Lung (tissue), 12 donors: ENCODE measurements around the gene SLC25A13. TPM values are rescaled to one million over a fixed set of nuclear protein-coding genes. Genes with fewer than 3 reads are reported as not detected.

Experiments
- ATAC-seq: fragments of 200-7000 bp; cut with Tn5 transposase; one replicate; pipeline ENCODE4 v1.9.1; 2020; ENCODE audit warnings: moderate number of reproducible peaks; ENCODE audit not compliant: insufficient read depth, low FRiP score
- DNase-seq, 3 donors: peaks; one replicate each; pipeline ENCODE4 v3.0.0-alpha.2; 2013 to 2017
- H3K27ac ChIP-seq, 2 donors: one replicate each; pipeline ENCODE4 v1.5.1; 2013; ENCODE audit warnings: mild to moderate bottlenecking in 2 of 2, moderate library complexity in 2 of 2, control low read depth in 1 of 2, inconsistent platforms in 1 of 2, low read depth in 1 of 2, low read length in 1 of 2
- H3K27me3 ChIP-seq, 3 donors: one replicate each; pipeline ENCODE4 v1.5.1; 2013; ENCODE audit warnings: low read length in 2 of 3; ENCODE audit not compliant: control insufficient read depth in 3 of 3, insufficient read depth in 3 of 3
- H3K36me3 ChIP-seq, 4 donors: one replicate each; pipeline ENCODE4 v1.5.1; 2013; ENCODE audit warnings: low read length in 4 of 4, mild to moderate bottlenecking in 1 of 4, moderate library complexity in 1 of 4; ENCODE audit not compliant: control insufficient read depth in 4 of 4, insufficient read depth in 4 of 4
- H3K4me1 ChIP-seq, 5 donors: one replicate each; pipeline ENCODE4 v1.5.1; 2013; ENCODE audit warnings: low read length in 5 of 5, mild to moderate bottlenecking in 2 of 5, moderate library complexity in 1 of 5; ENCODE audit not compliant: control insufficient read depth in 5 of 5, insufficient read depth in 5 of 5
- H3K4me3 ChIP-seq: one replicate; pipeline ENCODE4 v1.5.1; 2013; ENCODE audit warnings: mild to moderate bottlenecking, control low read depth, moderate library complexity
- H3K9ac ChIP-seq, 2 donors: one replicate each; pipeline ENCODE4 v1.5.1; 2013; ENCODE audit warnings: low read length in 2 of 2, control low read depth in 1 of 2; ENCODE audit not compliant: insufficient read depth in 1 of 2
- H3K9me3 ChIP-seq, 4 donors: one replicate each; pipeline ENCODE4 v1.5.1; 2013; ENCODE audit warnings: low read length in 3 of 4, mild to moderate bottlenecking in 1 of 4, moderate library complexity in 1 of 4; ENCODE audit not compliant: control insufficient read depth in 4 of 4, insufficient read depth in 3 of 4
- WGBS, 2 donors: extraction: QIAGEN DNeasy Blood & Tissue Kit; methylation state at CpG; one replicate each; pipeline ENCODE4 v1.1.7; 2013; 5-methylcytosine and 5-hydroxymethylcytosine counted together
- polyA plus RNA-seq, 2 donors: library from polyadenylated mRNA; stranded (reverse); fragments of 200-250 nt; gene quantifications; one replicate each; pipeline ENCODE4 v1.2.1, GENCODE V29; 2013
- total RNA-seq, 2 donors: library from RNA; depleted of rRNA in 1 of 2; stranded (reverse); fragments of >200 nt in 1 of 2; gene quantifications; one replicate each; pipeline ENCODE4 v1.2.1, GENCODE V29; 2014 to 2021
- TF ChIP-seq, protein P1 (sequence below): IDR thresholded peaks from 2 replicates; pipeline ENCODE4 v1.5.1; 2012; ENCODE audit warnings: mild to moderate bottlenecking; ENCODE audit errors: control extremely low read depth, extremely low read depth
- donor health status: control.
- donor health status: control.
- donor health status: Bipolar disorder and iron deficiency.
- donor health status: healthy.
- donor health status: DM: yes; HTN: yes; CAD: no.

The SLC25A13 gene
- total and polyA plus RNA-seq, 4 donors, result 7.8 to 40.8 (median 19.6) TPM

DNA sequence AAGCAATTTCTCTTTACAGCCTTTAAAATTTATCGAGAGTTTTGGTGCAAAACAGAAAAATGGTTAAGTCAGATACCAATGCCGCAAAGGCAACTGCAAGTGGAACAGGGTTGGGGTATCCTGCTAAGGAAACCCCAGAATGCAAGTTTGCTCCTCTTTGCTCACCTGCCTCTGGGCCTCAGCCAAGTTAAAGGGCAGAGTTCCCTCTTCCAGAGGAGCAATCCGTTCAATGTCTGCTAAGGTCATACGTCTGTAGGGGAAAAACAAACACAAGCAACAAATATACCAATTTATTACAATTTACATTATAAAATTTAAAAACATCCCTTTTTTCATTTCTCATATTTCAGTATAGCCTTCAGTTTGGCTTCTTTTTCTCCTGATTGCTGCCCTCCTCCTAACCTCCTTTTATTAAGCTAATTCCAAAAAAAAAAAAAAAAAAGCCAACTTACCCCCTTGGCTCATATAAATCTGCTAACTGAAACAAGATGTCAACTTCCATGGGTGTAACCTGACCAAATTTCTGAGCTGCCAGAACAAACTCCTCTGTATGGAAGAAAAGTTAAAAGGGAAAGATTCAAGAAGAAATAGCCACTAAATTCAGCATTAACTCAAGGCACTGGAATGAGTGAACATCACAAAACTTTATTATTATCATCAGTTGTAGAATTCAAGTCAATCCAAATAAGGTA is 132.6 kb downstream of the SLC25A13 start:
- H3K4me3 ChIP-seq, result no peak overlapping the region
- TF ChIP-seq, protein P1, sequence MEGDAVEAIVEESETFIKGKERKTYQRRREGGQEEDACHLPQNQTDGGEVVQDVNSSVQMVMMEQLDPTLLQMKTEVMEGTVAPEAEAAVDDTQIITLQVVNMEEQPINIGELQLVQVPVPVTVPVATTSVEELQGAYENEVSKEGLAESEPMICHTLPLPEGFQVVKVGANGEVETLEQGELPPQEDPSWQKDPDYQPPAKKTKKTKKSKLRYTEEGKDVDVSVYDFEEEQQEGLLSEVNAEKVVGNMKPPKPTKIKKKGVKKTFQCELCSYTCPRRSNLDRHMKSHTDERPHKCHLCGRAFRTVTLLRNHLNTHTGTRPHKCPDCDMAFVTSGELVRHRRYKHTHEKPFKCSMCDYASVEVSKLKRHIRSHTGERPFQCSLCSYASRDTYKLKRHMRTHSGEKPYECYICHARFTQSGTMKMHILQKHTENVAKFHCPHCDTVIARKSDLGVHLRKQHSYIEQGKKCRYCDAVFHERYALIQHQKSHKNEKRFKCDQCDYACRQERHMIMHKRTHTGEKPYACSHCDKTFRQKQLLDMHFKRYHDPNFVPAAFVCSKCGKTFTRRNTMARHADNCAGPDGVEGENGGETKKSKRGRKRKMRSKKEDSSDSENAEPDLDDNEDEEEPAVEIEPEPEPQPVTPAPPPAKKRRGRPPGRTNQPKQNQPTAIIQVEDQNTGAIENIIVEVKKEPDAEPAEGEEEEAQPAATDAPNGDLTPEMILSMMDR, result no peak
- H3K9ac ChIP-seq, result no peak overlapping the region
- WGBS, 2 donors, result 66% methylated on average over 4 of the region's 4 CpGs
- DNase-seq, result no peak
- no peak for ATAC-seq
- no peaks in the 10 kb centered on the region for H3K9me3 ChIP-seq
- peaks cover 4 to 20% (median 9%) of the 10 kb centered on the region in 4 donors for H3K36me3 ChIP-seq
- H3K27ac ChIP-seq, result no peak overlapping the region
- no peaks in the 10 kb centered on the region for H3K27me3 ChIP-seq
- peaks cover 0 to 3% (median 0%) of the 10 kb centered on the region in 5 donors for H3K4me1 ChIP-seq

DNA sequence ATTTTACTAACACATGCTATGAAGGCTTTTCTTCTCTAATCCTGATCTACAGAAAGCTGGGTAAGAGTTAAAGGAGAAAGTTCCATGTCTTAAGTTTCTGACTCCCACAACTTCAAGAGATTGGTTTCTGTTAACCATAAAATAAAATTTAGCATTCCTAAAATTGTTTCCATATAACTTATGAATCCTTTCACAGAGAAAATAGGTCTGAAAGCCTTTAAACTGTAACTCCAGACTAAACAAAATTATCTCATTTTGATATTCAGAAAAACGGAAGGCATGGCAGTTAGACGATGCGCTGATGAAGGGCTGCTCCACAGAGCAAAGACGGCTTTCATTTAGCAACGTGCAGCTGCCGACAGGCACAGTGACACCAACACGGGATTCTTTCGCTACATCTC is 133.3 kb downstream of the SLC25A13 start:
- no peaks in the 10 kb centered on the region for H3K27me3 ChIP-seq

DNA sequence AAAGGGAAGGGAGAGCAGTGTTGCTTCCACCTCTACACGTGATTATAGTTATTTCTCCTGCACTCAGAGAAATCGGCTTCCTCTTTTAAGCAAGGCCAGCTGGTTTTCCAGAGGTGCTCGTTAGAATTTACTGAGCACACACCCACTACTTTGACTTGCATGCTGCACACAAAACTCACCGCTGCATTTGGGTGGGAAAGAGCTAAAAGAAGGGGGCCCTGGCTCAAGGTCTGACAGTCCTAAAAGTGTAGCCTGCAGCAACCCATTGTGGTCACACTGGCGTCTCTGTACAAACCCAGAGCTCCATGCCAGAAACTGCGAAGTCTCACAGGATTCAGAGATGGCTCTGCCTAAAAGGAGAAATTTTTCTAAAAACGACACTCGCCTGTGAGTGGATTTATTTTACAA is 133.7 kb downstream of the SLC25A13 start:
- TF ChIP-seq, protein P1, result no peak
- WGBS, 2 donors, result 53 to 67% methylated on average over 8 of the region's 8 CpGs
- no peaks in the 10 kb centered on the region for H3K27me3 ChIP-seq
- ATAC-seq, result no peak
- DNase-seq, result peak in 2 of 3 donors; percentile 19 to 49
- H3K9me3 ChIP-seq, result no peaks in the 10 kb centered on the region
- no peak overlapping the region for H3K27ac ChIP-seq
- H3K9ac ChIP-seq, result no peak overlapping the region
- no peak overlapping the region for H3K4me3 ChIP-seq
- peaks cover 0 to 3% (median 0%) of the 10 kb centered on the region in 5 donors for H3K4me1 ChIP-seq
- H3K36me3 ChIP-seq, result peaks cover 4 to 31% (median 16%) of the 10 kb centered on the region in 4 donors

More for the DNA sequence above, 133.3 kb downstream of the SLC25A13 start:
- no peak overlapping the region for H3K4me3 ChIP-seq
- H3K4me1 ChIP-seq, result peaks cover 0 to 3% (median 0%) of the 10 kb centered on the region in 5 donors
- H3K27ac ChIP-seq, result no peak overlapping the region
- 78 to 85% methylated on average over 8 of the region's 8 CpGs for WGBS, 2 donors
- TF ChIP-seq, protein P1, result no peak
- ATAC-seq (no peak), DNase-seq (peak in 2 of 3 donors; percentile 30 to 31)
- peak overlapping the region in 1 of 2 donors; percentile 8 for H3K9ac ChIP-seq
- no peaks in the 10 kb centered on the region for H3K9me3 ChIP-seq
- H3K36me3 ChIP-seq, result peaks cover 4 to 27% (median 12%) of the 10 kb centered on the region in 4 donors
